DMS 273 (cell line): ENCODE results near the gene MARS1.
"Not testable (repeated sequence)": the region's sequence is repeated elsewhere in the genome, so short reads cannot be mapped to it uniquely, and the experiment has no call there.

Experiments
- DNase-seq: peaks from one replicate; lab custom pipeline; 2025; ENCODE audit not compliant: unreplicated experiment; lab: John Stamatoyannopoulos, UW

The MARS1 gene

GRCh38 chr12:57547288-57548012, 59.6 kb downstream of the MARS1 start:
- DNase-seq = no peak

GRCh38 chr12:57548013-57548315, 60.1 kb downstream of the MARS1 start:
- no peak for DNase-seq

GRCh38 chr12:57548488-57548887, 60.6 kb downstream of the MARS1 start:
- no peak for DNase-seq

- no peak for DNase-seq
These were observed 61.5 kb downstream of the MARS1 start for GRCh38 chr12:57549203-57549908.

- peak; percentile 74 for DNase-seq
These were observed 62.2 kb downstream of the MARS1 start, which contains the start of gene KIF5A for GRCh38 chr12:57549909-57550640. Gene KIF5A, plus strand, starts transcription at chr12:57550044. Its CDS starts 228 bp downstream, at chr12:57550272.

GRCh38 chr12:57550641-57551549, 63.0 kb downstream of the MARS1 start:
- no peak for DNase-seq

- no peak for DNase-seq
These were observed 63.9 kb downstream of the MARS1 start for GRCh38 chr12:57551637-57552305.

GRCh38 chr12:57552306-57552651, 64.4 kb downstream of the MARS1 start:
- DNase-seq = no peak

GRCh38 chr12:57552835-57553313, 65.0 kb downstream of the MARS1 start:
- DNase-seq = no peak

GRCh38 chr12:57553343-57554202, 65.7 kb downstream of the MARS1 start:
- no peak for DNase-seq

GRCh38 chr12:57554453-57554852, 66.6 kb downstream of the MARS1 start:
- DNase-seq = no peak

- DNase-seq = no peak
These were observed 67.0 kb downstream of the MARS1 start for GRCh38 chr12:57554897-57555296.

- no peak for DNase-seq
These were observed 71.0 kb downstream of the MARS1 start for GRCh38 chr12:57558864-57559263.

- DNase-seq = no peak
These were observed 72.6 kb downstream of the MARS1 start for GRCh38 chr12:57560516-57560915.

- not testable (repeated sequence) for DNase-seq
These were observed 73.2 kb downstream of the MARS1 start for GRCh38 chr12:57561117-57561516.

- DNase-seq = no peak
These were observed 75.5 kb downstream of the MARS1 start for GRCh38 chr12:57563358-57563757.

- no peak for DNase-seq
These were observed 76.4 kb downstream of the MARS1 start for GRCh38 chr12:57564178-57564740.
